GM19238 (cell line): ENCODE data around the gene PRSS57.
"Not testable (repeated sequence)": the region's sequence is repeated elsewhere in the genome, so short reads cannot be mapped to it uniquely, and the experiment has no call there.

Experiments
- DNase-seq: peaks from one replicate; pipeline ENCODE4 v3.0.0; 2011; ENCODE audit warnings: low spot score; ENCODE audit not compliant: insufficient read length

The PRSS57 gene

GRCh38 chr19:723247-723646 lies 28.0 kb upstream of the PRSS57 start:
- no peak for DNase-seq

DNA sequence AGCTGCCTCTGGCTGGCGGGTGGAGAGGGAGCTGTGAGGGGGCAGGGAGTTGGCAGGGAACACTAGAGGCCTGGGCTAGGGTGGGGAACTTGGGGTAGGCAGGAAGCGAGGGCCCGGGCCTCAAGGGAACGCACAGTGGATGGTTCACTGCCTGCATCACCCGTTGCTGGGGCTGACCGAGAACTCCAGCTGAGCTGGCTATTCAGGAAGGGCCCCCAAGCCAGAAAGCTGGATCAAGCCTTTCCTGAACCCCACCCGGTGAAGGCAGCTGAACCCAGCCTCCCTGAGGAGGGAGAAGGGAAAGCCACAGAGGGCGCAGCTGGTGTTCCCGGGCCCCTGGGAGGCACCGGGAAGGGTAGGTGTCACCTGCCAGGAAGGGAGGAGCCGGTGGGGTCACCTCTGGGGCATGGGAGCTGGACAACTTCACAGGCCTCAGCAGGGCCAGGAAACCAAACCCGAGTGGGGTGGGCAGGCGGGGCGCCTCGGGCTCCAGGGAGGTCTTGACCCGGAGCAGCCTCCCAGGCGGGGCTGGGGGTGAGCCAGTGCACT lies 27.4 kb upstream of the PRSS57 start:
- DNase-seq = no peak

DNA sequence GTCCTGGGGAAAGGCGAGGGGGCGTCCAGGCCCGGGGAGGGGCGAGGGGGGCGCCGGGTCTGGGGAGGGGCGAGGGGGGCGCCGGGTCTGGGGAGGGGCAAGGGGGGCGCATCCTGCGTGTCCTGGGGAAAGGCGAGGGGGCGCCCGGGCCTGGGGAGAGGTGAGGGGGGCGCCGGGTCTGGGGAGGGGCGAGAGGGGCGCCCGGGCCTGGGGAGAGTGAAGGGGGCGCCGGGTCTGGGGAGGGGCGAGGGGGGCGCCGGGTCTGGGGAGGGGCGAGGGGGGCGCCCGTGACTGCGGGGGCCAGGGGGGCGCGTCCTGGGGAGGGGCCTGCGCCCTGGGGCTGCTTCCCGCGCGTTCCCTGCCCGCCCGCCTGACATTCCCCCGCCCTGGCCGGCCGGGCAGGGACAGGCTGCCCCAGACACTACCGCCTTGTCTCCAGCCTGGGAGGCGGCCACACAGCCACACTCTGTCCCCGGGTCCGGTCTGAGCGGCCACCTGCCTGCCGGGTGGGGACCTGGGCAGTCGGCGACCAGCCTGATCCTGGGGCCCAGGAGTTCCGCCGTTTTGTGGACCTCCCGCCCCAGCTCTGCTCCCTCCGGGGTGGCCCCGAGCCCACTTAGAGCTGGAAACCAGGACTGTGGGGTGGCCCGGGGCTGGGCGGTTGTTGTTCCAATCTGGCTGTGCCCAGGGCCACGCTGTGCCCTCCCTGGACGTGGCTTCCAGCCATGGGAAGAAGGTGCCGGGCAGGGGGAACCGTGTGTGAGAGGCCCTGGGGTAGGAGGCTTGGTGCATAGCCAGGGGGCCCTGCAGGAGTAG lies 25.3 kb upstream of the PRSS57 start:
- DNase-seq = no peak

DNA sequence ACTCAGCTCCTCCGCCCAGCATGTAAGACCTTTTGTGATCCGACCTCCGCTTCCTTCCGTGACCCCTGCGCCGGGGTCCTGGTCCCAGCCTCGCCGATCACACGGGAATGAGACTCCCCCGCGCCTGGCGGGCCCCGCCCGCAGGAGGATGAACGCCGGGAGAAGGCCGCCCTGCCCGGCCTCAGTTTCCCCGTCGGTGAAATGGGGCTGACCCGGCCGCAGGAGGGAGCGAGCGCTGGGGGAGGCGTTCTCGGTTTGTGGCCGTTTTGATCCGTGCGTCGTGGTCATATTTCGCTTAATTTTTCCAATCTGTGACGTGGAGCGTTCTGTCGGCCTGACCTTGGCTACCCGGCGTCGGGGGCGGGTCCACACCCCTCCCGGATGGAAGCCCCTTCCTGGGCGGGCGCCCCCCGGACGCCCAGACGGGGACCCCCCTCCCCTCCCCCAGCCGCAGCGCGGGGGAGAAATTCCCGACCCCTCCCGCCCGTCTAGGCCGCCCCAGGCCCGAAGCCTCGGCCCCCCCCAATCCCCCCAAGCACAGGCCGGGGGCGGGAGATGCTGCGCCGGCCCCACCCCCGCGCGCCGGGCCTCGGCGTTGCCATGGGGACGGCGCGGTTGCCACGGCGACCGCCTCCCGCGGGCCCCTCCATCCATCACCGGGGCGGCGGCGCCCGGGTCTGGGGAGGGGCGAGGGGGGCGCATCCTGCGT lies 24.5 kb upstream of the PRSS57 start:
- no peak for DNase-seq

DNA sequence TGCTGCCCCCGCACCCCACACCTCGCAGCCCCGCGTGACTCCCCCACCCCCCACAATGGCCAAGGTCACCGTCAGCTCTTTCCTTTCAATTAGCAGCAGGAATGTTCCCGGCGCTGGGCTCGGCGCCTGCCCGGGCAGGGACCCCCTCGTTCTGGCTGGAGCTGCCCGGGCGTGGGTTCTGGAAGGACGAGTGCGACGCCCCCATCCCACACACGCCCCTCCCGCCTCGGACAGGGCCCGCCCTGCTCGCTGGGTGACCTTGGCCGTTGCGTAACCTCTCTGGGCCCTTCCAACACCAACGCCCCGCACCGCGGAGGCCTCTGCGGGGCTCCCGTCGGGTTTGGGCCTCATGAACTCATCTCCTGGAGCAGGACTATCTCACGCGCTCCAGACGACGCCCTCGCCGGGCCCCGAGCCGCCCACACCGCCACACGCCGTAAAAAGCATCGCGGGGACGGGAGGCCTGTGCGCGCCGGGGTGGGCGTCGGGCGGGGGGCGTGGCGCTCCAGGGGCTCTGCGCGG lies 23.8 kb upstream of the PRSS57 start:
- no peak for DNase-seq

GRCh38 chr19:718251-718951 lies 23.1 kb upstream of the PRSS57 start:
- no peak for DNase-seq

DNA sequence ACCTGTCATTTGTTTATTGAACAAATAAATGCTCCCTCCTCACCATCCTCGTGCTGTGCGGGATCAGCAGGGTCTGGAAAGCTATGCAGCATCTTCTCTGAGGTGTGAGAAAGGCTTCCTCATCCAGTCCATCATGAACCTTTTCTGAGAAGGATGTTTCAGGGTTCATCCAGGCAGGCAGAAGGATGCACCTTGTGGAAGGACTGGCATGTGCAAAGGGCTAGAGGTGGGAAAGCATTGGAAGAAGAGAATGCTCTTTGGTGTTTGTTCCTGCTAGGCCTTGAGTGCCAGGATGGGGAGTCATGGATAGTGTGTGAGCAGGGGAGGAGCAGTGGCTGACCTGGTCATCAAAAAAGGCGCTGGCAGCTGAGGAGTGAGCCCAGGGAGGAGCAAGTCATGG lies 20.1 kb upstream of the PRSS57 start:
- no peak for DNase-seq

GRCh38 chr19:711254-711653 lies 16.0 kb upstream of the PRSS57 start:
- no peak for DNase-seq

- DNase-seq = no peak
Measured at GRCh38 chr19:710767-711166, 15.5 kb upstream of the PRSS57 start.

- DNase-seq = no peak
Measured at GRCh38 chr19:709965-710571, 14.8 kb upstream of the PRSS57 start.

DNA sequence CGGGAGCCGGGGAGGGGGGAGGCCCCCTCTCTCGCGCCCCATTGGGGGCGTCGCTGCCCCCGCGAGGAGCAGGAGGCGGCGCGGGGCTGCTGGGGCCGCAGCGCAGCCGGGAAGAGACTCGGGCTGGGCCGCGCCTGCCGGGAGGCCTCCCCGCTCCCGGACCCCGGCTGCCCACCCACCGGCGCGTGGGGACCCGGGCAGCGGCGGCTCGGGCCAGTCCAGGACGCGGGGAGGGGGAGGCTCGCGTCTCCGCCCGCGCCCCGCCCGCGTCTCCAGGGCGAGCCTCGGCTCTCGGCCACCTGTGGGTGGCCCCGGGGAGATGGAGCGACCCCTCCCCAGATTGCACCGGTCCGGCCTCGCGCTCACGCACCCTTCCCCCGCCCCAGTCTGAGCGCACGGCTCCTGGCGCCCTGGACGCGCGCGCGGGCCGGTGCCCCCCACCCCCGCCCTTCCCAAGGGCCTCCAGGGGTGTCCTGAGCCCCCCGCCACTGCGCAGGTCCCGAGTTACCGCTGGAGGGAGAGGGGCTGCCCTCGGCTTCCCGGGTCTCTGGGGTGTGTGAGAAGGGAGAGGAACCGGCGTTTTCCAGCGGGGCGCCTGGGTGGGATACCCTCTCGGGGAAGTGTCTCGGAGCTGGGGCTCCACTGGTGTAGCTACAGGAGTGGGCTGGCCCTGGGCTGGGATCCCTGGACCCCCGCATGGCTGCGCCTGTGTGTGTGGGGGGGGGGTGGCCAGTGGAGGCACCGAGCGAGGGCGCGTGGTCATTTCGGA lies 14.1 kb upstream of the PRSS57 start:
- DNase-seq = no peak

GRCh38 chr19:708154-709143 lies 13.2 kb upstream of the PRSS57 start, which contains the start of gene PALM:
Gene PALM, plus strand, starts transcription at chr19:708935. Its CDS starts 212 bp downstream, at chr19:709147.
- no peak for DNase-seq

DNA sequence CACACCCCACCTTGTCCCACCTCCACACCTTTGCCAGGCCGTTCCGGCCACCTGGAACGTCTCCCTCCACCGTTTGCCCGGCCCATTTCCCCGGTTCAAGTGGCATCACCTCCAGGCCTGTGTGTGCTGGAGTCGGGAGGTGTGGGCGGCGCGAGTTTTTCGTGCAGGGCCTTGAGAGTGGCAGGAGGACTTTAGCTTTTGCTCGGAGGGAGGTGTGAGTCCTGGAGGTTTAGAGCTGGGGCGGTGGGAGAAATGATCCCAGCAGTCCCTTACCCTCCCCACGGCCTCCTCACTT lies 9.1 kb upstream of the PRSS57 start:
- DNase-seq = no peak

DNA sequence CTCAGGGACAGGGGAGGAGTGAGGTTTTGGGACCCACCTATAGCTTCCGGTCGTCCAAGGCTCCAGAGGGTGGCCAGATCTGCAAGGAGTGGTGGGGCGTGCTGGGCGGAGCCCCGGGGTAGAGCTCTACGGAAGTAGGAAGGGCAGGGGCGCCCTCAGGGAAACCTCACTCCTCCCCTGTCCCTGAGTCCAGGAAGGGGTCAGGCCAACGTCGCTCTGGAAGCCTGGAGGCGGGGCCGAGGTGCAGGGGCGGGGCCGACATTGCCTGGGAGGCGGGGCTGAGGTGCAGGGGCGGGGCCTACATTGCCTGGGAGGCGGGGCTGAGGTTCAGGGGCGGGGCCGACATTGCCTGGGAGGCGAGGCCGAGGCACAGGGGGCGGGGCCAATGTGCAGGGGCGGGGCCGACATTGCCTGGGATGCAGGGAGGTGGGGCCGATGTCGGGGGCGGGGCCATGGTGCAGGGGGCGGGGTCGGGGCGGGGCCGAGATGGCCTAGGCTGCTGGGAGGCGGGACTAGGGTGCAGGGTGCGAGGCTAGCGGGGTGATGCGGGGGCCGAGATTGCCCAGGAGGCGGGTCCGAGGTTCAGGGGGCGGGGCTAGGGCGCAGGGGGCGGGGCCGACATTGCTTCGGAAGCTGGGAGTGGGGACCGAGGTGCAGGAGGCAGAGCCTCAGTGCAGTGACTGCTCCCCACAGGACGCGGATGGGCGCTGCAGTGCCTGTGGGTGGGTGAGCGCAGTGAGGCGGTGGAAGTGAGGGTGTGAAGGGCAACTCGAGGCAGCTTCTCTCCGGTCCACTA lies 8.6 kb upstream of the PRSS57 start:
- DNase-seq = no peak

GRCh38 chr19:703329-703650 lies 8.0 kb upstream of the PRSS57 start:
- DNase-seq = no peak

DNA sequence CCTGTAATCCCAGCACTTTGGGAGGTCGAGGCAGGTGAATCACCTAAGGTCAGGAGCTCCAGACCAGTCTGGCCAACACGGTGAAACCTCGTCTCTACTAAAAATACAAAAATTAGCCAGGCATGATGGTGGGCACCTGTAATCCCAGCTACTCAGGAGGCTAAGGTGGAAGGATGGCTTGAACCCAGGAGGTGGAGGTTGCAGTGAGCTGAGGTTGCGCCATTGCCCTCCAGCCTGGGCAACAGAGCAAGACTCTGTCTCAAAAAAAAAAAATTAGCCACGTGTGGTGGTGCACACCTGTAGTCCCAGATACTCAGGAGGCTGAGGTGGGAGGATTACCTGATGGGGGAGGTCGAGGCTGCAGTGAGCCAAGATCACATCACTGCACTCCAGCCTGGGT lies 7.6 kb upstream of the PRSS57 start:
- DNase-seq = not testable (repeated sequence)

GRCh38 chr19:699885-700284 lies 4.6 kb upstream of the PRSS57 start:
- not testable (repeated sequence) for DNase-seq

DNA sequence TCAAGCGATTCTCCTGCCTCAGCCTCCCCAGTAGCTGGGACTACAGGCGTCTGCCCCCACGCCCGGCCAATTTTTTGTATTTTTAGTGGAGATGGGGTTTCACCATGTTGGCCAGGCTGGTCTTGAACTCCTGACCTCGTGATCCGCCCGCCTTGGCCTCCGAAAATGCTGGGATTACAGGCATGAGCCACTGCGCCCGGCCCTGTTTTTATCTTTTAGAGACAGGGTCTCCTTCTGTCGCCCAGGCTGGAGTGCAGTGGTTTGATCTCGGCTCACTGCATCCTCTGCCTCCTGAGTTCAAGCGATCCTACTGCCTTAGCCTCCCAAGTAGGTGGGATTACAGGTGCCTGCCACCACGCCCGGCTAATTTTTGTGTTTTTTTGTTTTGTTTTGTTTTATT lies 3.3 kb upstream of the PRSS57 start:
- not testable (repeated sequence) for DNase-seq
